NCI-H187 (cell line): ENCODE measurements around the gene LIG3.
"Not testable (repeated sequence)": the region's sequence is repeated elsewhere in the genome, so short reads cannot be mapped to it uniquely, and the experiment has no call there.

Source experiments
- DNase-seq, 2 experiments: peaks; one replicate each; lab custom pipeline; 2025; lab: John Stamatoyannopoulos, UW

LIG3 gene

DNA sequence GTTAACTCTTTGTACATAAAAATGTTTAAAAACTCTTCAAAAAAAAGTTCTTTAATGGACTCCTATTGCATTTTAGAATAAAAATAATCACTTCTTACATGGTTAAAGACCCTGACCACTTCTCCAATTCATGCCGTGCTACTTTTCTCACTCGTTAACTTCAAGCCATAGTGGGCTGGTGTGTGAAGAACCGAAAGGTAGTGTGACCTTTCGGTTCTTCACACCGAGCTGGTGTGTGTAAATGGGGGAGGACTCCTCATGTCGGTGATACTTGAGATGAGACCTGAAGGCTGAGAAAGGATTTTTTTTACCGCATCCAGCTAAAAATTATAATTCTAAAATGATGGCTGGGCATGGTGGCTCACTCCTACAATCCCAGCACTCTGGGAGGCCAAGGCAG, 61.1 kb downstream of the LIG3 start:
- no peak for DNase-seq

DNA sequence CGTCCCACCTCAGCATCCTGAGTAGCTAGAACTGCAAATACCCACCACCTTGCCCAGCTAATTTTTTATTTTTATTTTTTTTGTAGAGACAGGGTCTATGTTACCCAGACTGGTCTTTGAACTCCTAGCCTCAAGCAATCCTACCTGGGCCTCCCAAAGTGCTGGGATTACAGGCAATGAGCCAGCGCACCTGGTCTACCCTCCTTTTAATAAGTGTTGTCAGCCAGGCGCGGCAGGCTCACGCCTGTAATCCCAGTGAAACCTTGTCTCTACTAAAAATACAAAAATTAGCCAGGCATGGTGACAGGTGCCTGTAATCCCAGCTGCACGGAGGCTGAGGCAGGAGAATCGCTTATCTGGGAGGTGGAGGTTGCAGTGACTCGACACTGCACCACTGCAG, 63.9 kb downstream of the LIG3 start:
- DNase-seq: no peak

DNA sequence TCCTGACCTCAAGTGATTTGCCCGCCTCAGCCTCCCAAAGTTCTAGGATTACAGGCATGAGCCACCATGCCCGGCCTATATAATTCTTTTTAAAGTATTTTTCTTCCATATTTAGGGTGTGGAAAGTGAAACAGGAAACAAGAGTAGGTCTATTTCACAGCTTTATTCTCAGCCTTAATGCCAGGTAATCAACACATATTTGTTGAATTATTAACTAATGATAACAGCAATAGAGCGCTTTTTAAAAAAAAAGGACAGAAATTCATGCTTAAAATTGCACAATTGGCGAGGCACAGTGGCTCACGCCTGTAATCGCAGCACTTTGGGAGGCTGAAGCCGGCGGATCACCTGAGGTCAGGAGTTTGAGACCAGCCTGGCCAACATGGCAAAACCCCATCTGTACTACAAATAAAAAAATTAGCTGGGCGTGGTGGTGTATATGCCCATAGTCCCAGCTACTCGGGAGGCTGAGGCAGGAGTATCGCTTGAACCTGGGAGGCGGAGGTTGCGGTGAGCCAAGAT, 65.2 kb downstream of the LIG3 start:
- not testable (repeated sequence) for DNase-seq

DNA sequence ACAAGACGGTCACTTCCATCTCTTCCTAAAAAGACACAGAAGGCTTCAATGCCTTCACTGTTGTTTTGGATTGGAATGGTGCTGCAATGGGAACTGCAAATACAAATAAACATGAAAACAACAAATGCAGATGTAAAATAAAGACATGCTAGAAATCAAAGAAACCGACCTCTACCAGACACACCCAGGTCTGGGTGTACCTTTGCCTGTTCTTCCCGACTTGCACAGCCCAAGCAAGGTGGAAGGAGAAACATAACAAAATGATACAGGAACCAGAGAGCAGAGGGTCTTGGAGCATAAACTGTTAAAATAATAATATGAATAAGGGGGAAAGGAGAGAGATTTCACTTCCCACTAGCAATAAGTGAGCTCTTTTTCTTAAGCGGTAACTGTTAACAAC, 65.9 kb downstream of the LIG3 start:
- no peak for DNase-seq

DNA sequence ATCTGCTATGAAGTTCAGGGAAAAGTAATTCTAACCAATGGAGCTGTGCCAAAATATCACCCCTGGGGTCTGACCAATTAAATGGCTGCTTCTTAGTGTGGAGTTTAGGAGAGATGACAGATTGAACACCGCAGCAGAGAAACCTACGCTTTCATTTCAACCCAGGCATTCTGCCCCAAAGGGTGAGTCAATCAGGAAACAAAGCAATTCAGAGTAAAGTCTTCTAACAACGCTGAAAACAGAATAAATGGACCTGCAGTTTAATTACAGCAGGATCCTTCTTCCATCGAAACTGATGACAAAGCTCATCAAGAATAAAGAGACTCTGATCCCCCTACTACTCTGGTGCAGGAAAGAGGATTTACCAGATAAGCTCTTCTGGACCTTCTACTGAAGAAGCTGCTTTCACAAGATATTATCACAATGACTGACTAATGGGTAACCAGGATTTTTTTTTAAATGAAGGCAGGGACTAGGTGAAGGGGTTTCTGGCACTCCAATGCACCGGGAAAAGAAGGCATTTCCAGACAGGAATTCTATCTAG, 66.5 kb downstream of the LIG3 start:
- DNase-seq: no peak

DNA sequence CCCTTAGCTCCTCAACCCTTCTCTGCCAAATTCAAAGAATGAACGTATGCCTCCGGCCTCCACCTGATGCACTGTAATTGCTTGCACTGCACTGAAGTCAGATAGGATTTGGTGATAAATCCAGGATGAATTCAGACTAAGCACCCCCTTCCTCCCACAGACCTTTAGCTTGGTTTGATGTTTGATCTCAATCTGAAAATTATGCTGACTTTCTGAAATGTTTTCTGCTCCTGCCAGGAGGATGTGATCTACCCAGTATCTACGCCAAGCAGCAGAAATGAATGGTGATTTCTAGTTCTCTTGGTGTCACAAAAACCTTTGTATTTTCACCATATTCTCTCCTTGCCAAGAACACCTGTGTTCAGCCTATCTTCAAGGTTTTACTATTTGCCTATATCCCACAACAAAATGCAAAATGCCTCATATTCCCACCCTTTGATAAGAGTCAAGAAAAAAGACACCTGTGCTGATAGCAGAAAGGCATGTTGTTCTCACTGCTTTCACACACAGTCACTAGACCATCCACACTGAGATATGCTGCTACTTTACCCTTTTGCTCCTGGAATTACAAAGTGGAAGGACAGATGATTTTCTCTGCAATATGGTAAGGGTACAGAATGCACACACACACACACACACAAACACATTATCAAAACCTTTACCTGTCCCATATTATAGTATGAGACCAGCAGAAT, 68.5 kb downstream of the LIG3 start:
- DNase-seq: no peak

DNA sequence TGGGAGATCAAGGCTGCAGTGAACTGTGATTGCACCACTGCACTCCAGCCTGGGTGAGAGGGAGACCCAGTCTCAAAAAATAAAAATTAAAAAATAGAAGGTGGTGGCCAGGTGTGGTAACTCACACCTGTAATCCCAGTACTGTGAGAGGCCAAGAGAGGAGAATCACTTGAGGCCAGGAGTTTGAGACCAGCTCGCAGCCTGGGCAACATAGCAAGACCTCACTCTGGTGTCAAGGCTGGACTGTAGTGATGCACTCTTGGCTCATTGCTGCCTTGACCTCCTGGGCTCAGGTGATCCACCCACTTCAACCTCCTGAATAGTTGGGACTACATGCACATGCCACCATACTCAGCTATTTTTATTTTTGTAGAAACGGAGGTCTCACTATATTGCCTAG, 69.9 kb downstream of the LIG3 start:
- DNase-seq: no peak

DNA sequence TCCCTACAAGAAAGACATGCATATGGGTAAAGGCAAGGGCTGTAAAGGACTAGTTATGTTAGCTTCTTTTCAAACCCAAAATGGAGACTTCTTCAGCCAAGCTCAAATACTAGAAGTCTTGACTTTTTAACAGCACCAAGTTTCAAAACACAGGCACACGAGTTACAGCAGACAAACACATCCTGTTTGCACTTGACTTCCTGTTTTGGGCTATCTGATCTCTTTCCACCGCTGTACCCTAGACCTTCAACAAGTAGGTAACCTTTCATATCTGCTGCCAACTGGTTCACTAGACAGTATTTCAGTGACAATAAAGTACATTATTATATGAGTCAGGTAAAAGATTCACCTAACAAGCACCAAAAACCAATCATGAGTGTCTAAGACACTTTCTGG, 70.9 kb downstream of the LIG3 start:
- no peak for DNase-seq

DNA sequence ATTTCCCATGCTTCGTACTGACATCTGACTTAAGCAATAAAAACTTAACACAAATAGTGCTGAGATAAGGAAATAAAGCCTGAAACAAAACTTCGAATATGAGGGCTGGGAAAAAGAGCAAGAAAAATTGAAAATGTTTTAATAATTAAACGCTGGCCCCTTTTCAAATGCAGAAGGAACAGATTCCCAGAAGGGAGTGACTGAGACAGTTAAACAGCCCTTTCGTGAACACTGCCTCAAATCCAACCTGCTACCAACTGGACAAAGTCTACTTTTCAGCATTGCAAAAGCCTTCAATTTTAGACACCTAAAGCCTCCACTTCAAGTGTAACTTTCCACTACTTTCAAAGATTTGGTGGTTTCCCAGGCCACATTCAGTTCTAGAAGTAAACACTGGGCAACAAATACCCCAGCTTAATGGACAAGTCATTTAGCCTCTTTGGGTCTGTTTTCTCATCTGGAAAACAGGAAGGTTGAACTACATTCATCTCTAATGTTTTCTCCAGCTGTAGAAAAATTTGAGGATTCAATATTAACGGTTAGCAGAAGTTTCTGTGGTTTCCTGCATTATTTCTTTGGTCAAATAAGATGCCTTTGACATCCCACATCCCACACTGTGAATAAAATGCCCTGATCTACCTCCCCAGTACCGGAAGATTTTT, 71.4 kb downstream of the LIG3 start:
- DNase-seq: no peak

DNA sequence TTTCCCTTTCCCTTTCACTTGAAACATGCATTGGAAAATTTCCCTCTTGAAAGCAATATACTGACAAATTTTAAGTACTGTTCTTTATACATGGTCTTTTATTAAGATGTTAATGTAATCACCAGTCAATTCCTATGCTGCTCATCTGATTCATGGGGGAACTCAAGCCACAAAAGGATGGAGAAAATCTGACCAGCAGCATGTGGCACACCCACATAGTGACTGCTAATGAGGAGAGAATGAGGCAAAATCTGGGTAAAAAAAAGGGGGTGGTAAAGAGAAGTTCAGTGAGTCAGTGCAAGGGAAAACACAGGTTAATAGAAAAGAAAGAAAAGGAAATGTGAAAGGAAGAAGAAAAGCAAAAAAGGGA, 71.9 kb downstream of the LIG3 start:
- DNase-seq: no peak

DNA sequence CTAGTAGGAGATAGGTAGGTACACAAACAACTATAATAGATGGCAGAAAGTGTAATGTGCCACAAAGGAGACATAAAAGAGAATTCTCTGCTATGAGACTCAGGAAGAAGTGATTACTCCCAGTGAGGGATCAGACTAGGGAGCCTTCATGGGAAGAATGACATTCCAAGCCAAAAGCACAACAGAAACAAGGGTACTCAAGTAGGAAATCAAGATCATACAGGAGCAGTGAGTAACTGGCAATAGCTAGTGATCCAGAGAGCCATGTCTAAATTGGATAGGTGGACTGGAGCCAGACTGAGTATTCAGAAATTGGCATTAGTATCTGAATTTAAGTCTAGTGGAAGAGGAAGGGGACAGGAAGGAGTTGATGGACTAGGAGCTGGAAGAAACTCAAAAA, 72.5 kb downstream of the LIG3 start:
- DNase-seq: no peak

DNA sequence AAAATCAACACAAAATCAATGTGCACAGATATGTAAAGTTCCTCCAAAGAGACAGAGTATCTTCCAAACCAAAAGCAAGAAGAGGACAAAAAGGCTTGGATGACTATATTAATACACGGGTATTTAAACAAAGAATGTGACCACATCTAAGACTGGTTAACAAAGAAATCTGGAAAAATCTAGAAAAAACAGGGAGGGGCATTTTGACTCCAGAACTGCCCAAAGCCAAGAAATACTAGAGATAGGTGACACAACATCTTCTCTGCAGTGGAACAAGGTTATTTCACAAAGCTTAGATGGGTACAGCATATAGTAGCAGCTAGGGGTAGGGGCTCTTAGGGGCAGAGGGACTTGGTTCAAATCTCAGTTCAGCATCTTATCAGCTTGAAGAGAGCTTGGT, 72.9 kb downstream of the LIG3 start:
- DNase-seq: no peak

DNA sequence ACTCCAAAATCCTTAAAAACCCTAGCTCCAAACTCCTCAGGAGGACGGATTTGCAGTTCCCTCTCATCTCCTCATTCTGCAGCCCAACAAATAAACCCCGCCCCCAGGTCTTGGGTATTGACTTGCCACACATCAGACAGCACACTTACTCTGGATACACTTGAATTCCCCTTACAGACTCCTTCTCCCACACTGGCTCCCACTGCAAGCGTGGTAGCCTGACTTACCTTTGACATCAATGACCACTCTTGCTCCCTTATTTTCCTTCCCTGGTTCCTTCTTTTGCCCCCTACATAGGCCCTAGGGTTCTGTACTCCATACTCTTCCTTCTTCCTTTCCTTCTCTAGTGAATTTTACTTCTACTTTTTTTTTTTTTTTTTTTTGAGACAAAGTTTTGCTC, 75.7 kb downstream of the LIG3 start:
- no peak for DNase-seq

DNA sequence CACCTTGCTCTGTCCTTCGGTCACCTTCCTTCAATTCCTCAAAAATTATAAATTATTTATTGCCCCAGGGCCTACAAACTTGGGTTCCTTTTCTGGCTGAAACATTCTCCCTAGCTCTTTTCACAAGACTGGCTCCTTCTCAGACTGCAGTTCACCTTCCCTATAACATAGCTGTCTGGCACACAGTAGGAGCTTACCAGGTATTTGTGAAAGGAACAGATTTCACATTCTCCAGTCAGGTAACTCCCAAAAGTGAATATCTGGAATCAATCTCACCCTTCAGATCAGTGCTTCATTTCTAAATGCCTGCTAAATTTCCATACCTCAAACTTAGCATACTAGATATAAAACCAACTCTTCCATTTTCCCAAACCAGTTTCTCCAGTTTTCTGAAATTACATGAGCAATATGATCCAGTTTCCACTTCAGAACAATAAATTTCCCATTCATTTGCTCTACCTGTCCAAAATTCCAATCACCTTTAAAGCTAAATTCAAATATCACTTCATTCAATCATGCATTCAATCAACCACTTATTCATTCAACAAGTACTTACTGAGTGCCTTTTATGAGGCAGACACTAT, 77.1 kb downstream of the LIG3 start:
- DNase-seq: no peak
